Measurements from ENCODE around the gene PNMA6E.

PNMA6E gene

DNA sequence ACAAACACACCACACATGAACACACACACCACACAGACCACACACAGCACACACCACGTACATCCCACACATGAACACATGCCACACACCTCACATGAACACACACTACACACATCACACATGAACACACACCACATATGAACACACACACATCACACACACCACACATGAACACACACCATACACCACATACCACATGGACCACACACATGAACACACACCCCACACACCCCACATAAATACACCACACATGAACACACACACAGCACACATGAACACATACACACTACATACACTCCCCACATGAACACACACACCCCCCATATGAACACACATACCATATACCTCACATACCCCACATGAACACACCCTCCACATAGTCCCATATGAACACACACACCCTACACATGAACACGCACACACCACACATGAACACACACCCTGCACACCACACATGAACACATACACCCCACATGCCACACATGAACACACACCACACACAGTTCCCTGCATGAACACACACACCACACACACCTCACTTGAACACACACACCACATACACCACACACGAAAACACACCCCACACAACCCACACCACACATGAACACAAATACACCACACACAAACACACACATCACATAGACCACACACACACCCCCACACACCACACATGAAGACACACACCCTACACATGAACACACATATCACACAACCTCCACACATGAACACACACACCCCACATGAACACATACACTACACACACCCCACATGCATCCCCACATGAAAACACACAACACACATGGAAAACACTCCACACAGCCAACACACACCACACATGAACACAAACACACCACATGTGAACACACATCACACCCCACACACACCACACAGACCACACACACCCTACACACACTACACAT is 18.3 kb downstream of the PNMA6E start:
- DNase-seq: no peak

DNA sequence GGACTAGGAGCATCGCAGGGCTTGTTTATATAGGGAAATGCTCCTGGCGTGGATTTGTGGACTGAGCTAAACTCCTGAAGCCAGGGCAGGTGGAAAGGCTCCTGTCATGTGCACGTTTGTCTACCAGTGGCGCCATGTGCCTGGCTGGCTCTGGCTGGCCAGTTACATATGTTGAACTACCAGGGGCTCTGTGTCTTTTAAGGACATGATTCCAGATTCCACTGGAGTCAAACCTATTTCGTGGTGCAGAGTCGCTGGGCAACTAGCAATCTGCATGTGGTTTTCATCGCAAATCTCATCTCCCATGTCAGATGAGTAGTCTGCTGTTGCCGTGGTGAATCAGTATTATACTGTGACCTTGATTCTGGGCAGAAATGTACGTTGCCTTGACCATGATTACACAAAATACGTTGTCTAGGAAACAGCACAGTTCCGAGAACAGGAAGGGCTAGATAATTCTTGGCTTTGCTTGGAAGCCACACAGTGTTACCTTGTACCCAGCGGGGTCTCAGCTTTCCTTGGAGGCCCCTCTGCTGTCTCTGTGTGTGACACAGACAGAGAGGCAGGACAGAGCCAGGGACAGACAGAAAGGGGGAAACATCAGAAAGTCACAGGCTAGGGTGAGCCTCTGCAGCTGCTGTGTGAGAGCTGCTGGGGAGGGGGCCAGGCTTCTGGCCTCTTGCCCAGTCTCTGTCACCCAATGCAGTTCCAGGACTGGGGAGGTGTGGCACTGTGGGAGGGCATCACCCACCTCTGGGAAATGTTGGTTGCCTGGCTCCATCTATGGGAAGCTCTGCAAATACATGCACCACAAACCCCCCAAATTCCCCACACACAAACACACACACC is 19.2 kb downstream of the PNMA6E start:
- peak; percentile 57 for DNase-seq

DNA sequence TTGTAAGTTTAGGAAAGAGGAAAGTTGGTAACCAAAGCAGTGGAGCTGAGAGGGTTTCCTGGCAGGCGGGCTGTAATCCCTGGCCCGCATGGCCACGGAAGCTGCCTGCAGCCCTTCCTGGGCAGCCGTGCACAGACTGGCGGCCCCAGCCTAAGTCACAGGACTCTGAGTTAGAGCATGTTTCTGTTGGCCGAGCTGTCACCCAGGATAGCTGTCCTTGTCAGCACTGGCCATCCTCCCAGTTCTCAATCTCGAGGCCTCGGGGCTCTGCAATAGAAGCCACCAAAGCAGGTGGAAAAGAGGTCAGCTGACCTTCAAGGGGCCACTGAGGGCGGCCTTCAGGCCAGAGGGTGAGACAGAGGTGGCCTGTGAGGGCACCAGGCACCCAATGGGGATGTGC is 20.5 kb downstream of the PNMA6E start:
- no peak for DNase-seq

DNA sequence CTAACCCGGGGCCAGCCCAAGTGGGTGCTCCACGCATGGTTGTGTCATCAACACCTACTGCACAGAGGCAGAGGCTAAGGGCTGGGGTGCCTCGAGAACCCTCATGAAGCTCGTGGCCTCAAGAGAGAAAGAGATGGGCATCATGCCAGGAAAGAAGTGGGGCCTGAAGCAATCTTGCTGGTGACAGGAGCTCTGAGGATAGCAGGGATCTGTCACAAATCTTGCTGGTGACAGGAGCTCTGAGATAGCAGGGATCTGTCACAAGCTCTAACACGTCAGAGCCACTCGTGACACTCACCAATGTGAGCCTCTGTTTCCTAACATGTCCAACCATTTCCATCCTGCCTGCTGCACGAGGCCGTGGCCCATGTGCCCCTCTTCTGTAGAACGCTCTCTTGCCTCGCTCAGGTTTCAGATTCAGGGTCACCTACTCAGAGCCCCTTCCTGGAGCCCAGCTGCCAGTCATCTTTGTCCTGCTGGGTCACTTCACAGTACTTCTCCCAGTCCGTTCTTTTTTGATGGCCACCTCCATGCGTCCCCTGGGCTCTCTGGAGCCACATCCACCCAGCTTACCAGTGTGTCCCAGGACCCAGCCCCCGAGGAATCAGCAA is 21.1 kb downstream of the PNMA6E start:
- DNase-seq: no peak

DNA sequence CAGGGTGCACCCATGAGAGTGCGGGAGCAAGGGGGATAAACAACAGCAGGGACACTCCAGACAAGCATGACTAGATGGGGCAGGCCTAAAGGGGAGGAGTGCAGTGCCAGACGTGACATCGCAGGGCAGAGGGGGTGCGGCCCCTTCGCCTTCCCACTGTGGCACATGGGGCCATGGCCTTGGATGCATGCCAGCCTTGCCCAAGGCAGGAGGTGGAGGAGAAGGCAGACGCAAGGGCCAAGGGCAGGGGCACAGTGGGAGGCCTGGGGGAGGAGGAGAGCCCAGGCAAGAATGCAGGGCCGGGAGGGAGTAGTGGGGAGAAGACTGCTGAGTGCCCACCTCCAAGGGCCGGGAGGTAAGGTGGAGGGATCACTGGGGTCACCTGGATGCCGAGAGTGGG is 21.6 kb downstream of the PNMA6E start:
- no peak for DNase-seq

DNA sequence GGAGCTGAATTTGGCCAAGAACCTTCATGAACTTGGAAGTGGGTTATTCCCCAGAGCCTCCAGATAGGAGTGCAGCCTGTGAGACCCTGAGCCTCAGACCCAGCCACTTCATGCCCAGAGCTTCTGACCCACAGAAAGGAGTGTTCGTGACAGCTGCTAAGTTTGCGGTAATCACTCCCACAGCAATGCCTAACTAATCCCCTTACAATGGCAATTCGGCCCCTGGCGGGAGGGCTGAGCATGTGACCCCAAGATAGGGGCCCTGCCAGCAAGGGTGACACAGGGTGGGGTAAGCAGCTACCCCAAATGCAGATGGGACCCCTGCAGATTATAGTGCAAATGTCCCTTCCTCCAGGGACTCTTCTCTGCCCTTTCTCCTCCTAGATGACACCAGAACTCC is 22.5 kb downstream of the PNMA6E start:
- DNase-seq: no peak

DNA sequence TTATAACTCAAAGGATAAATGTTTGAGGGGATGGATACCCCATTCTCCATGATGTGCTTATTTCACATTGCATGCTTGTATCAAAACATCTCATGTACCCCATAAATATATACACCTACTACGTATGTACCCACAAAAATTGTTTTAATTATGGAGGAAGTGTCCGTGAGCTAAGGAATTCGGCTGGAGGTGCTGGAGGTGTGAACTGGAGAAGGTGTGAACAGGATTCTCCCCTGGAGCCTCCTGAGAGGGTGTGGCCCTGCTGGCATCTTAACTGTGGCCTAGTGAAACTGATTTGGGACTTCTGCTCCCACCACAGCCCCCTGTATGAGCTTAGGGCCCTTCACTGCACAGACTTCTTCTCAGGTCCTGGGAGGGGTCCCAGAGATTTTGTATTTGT is 23.4 kb downstream of the PNMA6E start:
- no peak for DNase-seq

DNA sequence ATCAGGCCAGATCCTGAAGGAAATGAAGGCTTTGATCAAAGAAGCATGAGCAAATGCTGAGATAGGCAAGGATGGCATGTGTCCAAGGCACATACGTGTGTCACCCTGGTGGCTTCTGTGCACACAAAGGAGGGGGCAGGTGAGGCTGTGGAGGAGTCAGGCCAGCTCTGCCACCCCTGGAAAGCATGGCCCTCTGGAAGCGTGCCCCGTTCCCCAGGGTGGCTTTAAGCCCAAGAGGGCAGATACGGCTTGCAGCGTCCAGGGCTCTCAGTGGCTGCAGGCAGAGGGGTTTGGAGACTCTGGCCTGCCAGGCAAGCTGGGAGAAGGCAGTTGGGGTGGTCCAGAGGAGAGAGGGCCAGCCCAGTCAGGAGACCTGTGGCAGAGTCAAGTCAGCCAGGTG is 25.6 kb downstream of the PNMA6E start:
- no peak for DNase-seq

DNA sequence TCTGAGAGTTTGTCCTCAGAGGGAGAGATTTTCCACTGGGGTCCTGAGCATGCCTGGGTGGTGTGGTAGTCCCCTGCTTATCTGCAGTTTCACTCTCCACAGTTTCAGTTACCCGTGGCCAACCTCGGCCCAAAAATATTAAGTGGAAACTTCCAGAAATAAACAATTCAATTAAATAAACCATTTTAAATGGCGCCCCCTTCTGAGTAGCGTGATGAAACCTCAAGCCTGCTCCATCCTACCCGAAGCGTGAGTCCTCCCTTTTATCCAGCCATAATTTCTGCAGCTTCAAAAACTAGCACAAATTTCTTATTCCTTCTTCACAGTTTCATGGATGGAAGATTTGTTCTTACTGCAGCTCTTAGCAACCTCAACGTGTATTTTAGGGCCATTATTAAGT is 26.7 kb downstream of the PNMA6E start:
- no peak for DNase-seq

DNA sequence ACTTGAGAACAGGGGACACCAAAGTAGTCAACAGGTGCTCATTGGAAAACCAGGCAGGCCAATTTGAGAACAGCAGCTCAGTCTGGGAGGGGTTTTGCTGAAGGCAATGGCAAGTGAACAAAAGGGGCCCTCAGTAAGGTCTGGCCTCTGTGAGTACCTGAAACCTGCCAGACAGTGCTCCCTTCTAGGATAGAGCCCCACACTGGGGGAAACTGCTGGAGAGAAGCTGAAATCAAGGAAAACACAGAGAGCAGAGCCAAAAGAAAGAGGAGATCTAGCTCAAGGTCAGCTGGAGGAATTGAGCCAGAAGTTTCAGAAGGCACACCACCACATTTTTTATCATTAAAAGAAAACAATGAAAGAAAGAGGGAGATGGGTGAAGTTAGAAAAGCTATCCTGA is 28.2 kb downstream of the PNMA6E start:
- DNase-seq: no peak

DNA sequence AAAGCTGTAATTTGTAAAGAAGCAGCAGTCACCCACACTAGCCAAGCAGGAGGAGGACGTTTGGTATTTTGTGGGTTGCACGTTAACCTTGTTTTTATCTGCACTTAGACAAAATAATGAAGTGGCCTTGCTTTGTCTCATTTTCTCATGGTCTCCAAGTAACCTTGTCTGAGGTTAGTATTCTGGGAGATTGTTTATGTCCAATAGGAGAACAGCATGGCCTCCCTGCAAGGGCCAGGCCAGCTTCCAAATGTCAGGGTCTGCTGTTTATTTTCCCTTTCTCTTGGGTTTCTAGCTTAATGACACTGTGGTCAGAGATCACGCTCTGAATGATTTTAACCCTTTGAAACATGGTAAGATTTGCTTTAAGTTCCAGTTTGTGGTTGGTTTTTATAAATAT is 29.9 kb downstream of the PNMA6E start:
- DNase-seq: no peak

DNA sequence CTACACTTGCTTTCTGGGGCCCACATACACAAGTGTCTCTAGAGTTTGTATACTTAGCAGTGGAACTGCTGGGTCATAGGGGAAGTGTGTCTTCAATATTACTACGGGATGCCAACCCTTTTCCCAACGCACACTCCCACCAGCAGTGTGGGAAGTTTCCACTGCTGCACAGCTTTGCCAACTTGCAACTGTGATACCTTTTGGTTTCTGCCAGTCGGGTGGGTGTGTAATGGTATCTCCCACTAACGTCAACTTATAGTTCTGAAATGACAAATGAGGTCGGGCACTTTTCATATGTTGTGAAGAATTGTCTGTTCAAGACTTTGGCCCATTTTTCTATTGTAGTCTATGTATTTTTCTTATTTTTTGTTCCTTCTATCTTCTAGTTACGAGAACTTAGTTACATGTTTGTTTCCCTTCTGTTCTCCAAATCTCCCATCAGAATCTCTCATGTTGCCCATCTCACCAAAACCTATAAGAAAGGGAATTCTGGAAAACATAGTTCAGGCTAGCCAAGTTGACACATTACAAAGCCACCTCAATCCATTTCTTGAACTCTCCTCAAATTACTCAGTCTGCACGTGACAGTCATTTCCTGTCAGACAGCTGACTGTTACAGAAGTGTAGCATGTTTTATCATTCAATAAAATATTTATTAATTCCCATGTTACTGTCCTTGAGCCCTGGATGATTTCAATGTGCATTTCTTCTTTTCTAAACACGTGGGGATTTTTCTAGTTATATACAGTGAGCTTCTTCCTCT is 30.7 kb downstream of the PNMA6E start:
- DNase-seq: no peak

DNA sequence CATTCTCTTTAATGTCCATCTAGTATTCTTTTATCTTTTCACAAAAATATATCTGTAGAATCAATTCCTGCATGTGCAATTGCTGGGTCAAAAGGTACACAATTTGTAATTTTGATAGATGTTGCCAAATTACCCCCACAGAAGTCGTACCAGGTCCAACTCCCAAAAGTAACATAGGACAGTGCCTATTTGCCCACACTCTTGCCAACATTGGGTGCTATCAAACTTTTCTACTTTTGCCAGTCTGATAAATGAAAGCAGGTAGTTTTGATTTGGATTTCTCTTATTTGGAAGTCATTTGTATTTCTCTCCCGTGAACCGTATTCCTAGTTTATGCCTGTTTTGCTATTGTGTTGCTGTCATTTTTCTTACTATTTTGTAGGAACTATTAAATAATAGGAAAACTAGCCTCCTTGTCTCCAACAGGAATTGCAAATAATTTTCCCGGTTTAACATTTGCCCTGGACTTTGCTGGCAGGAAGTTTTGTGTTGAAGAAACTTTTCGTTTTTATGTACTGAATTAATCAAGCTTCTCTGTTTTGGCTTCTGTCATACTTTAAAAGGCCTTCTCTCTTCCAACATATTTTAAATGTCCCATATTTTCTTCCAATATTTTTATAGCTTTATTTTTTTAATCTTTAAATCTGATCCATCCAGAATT is 34.1 kb downstream of the PNMA6E start:
- no peak for DNase-seq

DNA sequence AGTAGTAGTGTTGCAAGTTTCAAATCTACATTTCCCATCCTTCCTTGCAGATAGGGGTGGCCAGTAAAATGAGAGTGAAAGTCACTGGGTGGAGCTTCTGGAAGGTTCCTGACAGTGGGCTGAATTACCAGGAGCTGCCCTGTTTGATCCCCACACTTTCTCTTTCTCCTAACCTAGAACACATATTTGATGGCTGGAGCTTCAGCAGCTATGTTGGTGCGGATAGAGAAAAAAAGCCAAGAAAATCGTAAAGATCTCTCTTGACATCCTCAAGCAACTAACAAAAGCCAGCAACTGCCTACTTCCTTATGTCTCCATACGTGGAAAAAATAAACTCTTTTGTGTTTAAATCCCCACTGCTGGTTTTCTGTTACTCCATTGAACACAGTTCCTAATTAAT is 35.0 kb downstream of the PNMA6E start:
- no peak for DNase-seq

DNA sequence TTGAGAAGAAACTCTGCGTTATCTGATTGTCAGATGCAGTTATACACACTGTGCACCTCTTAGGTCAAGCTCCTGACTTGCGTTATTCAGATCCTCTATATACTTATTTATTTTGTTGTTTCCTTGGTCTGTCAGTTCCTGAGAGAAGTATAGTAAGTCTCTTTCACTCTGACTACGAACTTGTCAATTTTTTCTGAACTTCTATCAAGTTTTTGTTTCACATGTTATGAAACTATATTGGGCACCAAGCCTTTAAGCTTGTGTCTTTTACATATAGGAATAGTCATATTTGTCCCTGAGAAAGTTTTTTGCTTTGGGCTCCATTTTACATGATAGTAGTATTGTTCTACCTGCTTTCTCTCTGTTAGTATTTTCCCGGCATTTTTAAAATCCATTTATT is 35.5 kb downstream of the PNMA6E start:
- no peak for DNase-seq

DNA sequence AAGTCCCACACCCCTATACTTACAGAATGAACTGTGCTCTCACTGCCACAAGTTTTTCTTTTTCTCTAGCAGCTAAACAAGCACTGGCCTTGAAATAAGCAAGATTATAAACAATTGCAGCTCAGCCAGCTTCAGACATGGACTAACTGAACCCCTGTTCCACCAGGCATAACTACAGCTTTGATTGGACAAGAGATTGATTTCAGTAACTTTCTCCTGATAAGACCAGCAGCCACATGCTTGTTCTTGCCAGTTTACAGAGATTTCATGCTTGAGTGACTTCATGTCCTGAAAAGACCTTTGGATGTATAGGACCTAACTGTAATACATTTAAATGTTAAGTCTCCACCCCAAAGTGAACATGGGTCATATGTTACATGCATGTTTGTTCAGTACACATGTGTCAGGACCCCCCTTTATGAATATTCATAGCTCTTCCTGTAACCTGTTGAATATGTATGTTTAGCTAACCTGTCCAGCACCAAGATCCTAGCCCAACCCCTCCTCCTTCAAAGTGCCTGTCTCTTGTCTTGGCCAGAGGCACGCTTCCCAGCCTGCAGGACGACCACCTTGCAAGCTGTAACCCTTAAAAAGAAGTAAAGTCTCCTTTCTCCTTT is 39.3 kb downstream of the PNMA6E start:
- DNase-seq: no peak

DNA sequence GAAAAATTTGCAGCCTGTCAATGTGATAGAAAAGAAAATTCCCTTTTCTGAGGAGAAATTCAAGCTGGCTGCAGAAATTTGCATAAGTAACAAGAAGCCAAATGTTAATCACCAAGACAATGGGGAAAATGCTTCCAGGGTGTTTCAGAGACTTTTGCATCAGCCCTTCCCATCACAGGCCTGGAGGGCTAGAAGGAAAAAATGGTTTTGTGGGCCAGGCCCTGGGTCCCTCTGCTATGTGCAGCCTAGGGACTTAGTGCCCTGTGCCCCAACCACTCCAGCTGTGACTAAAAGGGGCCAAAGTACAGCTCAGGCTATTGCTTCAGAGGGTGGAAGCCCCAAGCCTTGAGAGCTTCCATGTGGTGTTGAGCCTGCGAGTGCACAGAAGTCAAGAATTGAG is 43.3 kb downstream of the PNMA6E start:
- DNase-seq: no peak

DNA sequence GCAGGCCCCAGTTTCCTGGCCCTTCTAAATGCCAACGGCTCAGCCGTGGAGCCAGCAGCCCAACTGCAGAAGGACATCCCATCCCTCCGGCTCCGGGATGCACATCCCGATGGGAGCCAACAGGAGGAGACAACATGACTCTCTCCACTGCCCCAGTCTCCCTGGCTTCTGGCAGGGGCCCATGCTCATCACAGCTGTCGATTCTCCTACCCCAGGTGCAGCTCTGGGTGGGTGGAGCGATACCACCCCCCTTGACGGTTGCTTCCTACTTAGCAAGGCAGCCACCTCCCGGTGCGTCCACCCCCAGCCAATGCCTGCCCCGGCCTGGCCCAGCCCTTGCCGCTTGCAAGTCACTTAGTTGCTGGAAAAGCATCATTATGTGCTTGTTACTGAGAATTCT is 47.7 kb downstream of the PNMA6E start:
- no peak for DNase-seq

DNA sequence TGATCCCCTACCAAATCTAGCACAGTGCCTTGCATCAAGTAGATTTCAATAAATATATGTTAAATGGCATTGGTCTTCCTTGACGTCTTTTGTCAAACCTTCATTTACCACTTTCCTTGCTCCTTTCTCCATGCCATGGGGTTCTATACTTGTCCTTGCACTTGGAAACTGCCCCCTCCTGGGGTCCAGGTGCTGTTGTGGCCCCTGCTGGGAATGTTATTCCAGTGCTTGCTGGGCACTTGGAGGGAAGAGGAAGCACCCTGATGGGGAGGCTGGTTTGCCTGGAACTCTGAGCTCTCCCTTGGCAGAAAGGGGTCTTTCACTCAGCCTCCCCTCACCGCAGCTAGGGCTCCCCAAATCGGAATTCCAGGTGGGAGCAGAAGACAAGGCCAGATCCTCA is 48.3 kb downstream of the PNMA6E start:
- no peak for DNase-seq

DNA sequence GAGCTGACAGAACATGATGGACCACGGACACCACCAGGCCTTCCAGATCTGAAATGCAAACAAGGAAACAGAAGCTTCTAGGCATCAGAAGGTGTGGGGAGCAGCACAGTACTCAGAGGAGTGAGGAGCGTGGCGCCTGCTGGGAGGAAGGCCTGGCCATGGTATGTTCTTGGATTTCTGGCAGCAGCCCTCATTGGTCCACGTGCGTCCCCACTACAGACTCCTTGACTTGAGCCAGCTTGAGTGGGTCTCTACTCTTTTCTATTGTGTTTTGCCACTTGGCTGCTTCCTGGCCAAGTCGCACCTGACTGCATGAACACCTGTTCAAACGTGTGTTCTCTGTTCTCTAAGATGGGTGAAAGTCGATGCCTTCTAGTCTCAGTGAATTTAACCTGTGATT is 49.2 kb downstream of the PNMA6E start:
- peak; percentile 71 for DNase-seq

DNA sequence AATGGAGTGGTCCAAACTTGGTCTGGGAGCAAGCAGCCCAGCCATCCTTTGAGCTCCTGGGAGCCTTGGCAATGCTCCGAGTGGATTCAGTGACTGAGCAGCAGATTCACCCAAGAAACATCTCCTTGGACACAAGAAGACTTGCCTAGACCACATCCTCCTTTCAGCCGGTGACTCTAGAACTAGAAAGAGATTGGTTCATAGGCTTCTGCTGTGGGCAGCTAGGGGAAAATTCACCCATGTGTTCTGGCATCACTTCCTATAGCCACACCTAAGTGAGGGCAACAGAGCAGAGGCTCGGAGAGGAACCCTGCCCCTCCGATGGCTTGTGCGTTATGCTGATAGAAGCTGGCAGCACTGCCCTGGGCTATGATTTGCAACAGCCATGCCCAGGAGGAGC is 51.2 kb downstream of the PNMA6E start:
- DNase-seq: no peak

DNA sequence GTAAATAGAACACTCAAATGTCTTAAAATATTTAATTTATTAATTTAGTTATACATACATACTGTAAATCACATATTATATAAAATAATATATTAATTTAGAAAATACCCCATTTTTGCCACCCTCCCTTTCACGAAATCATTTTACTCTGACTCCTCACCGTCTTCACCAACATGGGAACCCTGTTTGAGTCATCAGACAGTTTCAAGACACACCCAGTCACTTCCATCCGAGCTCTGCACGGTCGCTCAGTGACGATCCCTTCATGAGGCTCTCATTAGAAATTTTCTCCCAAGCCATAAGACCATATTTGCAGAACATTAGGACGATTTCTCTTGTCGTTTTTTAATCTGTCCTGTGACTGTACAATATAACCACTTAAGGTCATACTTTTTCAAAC is 52.7 kb downstream of the PNMA6E start:
- no peak for DNase-seq

All from DMS53 (cell line).